ENCODE measurements around the gene CYSLTR2. TPM values are rescaled to one million over a fixed set of nuclear protein-coding genes. Genes with fewer than 3 reads are reported as not detected.

The CYSLTR2 gene
- total RNA-seq, 3 donors from 2014 or later, result 0.14 to 1.4 (median 0.58) TPM

DNA sequence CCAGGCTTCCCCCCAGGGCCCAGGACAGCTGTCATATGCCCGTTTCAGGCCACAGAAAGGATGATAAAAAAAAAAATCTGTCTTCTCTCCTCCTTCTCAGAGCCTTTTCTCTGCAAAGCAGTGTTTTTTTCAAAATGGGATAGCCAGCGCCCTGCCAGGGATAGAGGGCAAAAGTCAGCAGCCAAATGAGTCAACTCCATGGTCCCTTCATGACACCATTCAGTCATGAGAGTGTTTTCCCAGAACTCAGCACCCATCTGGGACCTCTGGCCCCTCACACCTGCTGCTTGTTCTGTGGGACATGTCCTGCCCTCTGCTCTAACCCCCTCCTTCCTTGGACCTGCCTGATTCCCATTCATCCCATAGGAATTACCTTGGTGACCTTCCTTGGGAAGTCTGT, 95.0 kb downstream of the CYSLTR2 start:
- H3K36me3 ChIP-seq (ENCODE audit: low read depth), result no peaks in the 10 kb centered on the region
- intact Hi-C loops (cut with DNase I, micrococcal nuclease), result no loop called here
- DNase-seq (no peak), ATAC-seq (no peak)
- no peak overlapping the region for H3K4me3 ChIP-seq
- TF ChIP-seq, protein P1, sequence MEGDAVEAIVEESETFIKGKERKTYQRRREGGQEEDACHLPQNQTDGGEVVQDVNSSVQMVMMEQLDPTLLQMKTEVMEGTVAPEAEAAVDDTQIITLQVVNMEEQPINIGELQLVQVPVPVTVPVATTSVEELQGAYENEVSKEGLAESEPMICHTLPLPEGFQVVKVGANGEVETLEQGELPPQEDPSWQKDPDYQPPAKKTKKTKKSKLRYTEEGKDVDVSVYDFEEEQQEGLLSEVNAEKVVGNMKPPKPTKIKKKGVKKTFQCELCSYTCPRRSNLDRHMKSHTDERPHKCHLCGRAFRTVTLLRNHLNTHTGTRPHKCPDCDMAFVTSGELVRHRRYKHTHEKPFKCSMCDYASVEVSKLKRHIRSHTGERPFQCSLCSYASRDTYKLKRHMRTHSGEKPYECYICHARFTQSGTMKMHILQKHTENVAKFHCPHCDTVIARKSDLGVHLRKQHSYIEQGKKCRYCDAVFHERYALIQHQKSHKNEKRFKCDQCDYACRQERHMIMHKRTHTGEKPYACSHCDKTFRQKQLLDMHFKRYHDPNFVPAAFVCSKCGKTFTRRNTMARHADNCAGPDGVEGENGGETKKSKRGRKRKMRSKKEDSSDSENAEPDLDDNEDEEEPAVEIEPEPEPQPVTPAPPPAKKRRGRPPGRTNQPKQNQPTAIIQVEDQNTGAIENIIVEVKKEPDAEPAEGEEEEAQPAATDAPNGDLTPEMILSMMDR (IDR thresholded peaks at IDR 0.05), result no peak
- peaks cover 6% of the 10 kb centered on the region for H3K4me1 ChIP-seq (ENCODE audit: low read depth)
- H3K9me3 ChIP-seq, result no peaks in the 10 kb centered on the region

DNA sequence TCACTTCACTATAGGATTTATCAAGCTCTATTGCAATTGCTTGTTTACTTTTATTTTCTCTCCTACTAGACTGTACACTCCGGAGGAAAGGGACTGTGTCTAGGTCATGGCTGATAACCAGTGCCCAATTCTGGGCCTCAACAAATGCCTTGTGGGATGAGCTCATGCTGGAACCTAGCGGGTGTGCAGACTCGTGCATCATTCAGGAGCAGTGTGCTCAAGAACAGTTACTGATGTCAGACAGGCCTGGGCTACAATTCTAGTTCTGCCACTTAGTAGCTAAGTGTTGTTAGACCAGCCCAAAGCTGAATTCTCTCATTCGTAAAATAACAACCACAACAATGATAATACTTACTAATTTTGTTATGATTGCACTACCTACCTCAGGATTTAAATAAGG, 95.4 kb downstream of the CYSLTR2 start:
- Histone ChIP-seq H3K36me3 (ENCODE audit: low read depth) (no peaks in the 10 kb centered on the region), H3K9me3 (no peaks in the 10 kb centered on the region), H3K4me3 (no peak overlapping the region), H3K4me1 (ENCODE audit: low read depth) (peaks cover 6% of the 10 kb centered on the region)
- ATAC-seq (no peak), DNase-seq (no peak)
- TF ChIP-seq, protein P1 (IDR thresholded peaks at IDR 0.05), result no peak
- intact Hi-C loops (cut with DNase I, micrococcal nuclease), result no loop called here

DNA sequence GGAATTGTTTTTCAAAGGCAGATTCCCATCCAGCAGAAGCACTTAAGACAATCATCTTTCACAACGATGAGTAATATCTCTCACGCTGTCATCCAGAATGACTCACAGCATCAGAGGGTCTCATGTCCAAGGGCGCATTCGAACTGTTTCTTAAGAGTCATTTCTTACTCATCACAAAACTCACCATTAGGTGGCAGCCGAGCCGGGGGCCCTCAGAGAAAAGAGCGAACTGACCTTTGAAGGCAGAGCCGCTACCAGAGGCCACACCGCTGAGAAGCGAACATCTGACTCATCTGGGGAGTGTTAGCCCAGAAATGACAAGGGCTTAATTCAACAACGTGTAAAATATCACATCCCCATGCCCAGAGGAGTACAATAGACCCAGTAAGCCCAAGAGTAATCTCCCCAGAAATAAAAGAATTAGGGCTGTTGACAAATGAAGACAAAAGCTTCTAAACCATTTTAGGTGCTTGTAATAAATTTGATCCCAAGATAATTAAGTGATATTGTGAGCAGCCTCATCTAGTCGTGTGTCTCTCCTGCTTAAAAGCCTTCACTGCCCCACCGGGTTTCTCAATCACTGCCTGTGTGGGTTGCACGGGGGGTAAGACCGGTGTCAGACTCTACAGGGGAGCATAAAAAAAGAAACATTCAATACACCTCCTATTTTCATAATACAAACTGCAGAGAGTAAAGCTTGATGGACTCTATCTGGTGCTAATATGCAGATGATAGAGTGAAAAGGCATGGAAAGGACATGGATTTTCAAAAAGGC, 96.2 kb downstream of the CYSLTR2 start:
- H3K4me3 ChIP-seq, result no peak overlapping the region
- intact Hi-C loops (cut with DNase I, micrococcal nuclease), result no loop called here
- TF ChIP-seq, protein P1 (IDR thresholded peaks at IDR 0.05), result peak; percentile 14
- DNase-seq (peak; percentile 59 to 67 (median 63)), ATAC-seq (peak; percentile 87)
- peaks cover 6% of the 10 kb centered on the region for H3K4me1 ChIP-seq (ENCODE audit: low read depth)
- no peaks in the 10 kb centered on the region for H3K36me3 ChIP-seq (ENCODE audit: low read depth)
- no peaks in the 10 kb centered on the region for H3K9me3 ChIP-seq

GRCh38 chr13:48750588-48751383, 97.1 kb downstream of the CYSLTR2 start:
- peak; percentile 36 for ATAC-seq
- TF ChIP-seq, protein P1 (IDR thresholded peaks at IDR 0.05), result no peak
- DNase-seq, result no peak

DNA sequence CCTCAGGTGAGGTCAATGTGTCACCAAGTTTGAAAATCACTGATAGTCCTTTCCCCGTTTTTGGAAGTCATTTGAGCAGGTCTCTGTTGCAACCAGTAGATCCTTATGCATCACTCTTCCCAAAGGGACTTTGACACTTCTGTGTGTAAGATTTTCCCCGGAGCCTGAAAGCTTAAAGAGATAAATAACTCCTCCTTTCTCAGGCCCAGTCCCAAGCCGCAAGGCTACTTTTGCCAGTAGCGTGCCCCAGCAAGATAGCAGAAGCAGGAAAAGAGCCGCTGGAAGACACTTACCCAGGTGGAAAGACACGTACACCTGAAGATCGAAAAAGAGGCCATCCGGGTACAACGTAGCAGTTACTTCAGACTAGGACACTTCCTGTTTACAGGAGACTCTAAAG, 106.9 kb downstream of the CYSLTR2 start:
- intact Hi-C loops (cut with DNase I, micrococcal nuclease), result loop anchor here (10.0 kb wide), 1 partner anchor 166 kb away; no protein-coding TSS in a partner anchor
- Histone ChIP-seq H3K9me3 (peaks cover 4% of the 10 kb centered on the region), H3K4me1 (ENCODE audit: low read depth) (no peaks in the 10 kb centered on the region), H3K36me3 (ENCODE audit: low read depth) (no peaks in the 10 kb centered on the region), H3K4me3 (no peak overlapping the region)
- no peak for ATAC-seq
- no peak for DNase-seq
- TF ChIP-seq, protein P1 (IDR thresholded peaks at IDR 0.05), result no peak

More at GRCh38 chr13:48750588-48751383, 97.1 kb downstream of the CYSLTR2 start:
- Histone ChIP-seq H3K36me3 (ENCODE audit: low read depth) (no peaks in the 10 kb centered on the region), H3K4me3 (no peak overlapping the region), H3K4me1 (ENCODE audit: low read depth) (peaks cover 6% of the 10 kb centered on the region), H3K9me3 (no peaks in the 10 kb centered on the region)
- intact Hi-C loops (cut with DNase I, micrococcal nuclease), result no loop called here

Other genes starting within 250 kb of the CYSLTR2 start
- gene LPAR6, start 240.8 kb upstream of the CYSLTR2 start, total RNA-seq, result 10 to 100 TPM; 10.7 to 15.0 (median 12.3) TPM
- gene RCBTB2, start 120.8 kb upstream of the CYSLTR2 start, total RNA-seq, result 10 to 100 TPM in 1 of 3 donors, 1 to 10 TPM in 2; 4.9 to 10.9 (median 6.7) TPM

Measured in mucosa of descending colon (tissue), 3 donors.